K562 (cell line): Measurements from ENCODE around the gene CLDN1. TPM values are rescaled to one million over a fixed set of nuclear protein-coding genes. Genes with fewer than 3 reads are reported as not detected.

Experiments used
- ATAC-seq: fragments of 200-7000 bp; cut with Tn5 transposase; 3 replicates; pipeline ENCODE4 v1.9.1; 2020; ENCODE audit warnings: moderate library complexity
- BruUV-seq: library from RNA; stranded (reverse); fragments of 400-500 nt; replicated peaks from 2 replicates; lab custom pipeline; 2021; lab: Mats Ljungman, UMichigan
- CTCF ChIA-PET: fragments of 300-600 bp; formaldehyde crosslinking; extraction: SDS; loops from one replicate; lab custom pipeline; 2021; ENCODE audit warnings: low intra/inter-chr PET ratio; lab: Yijun Ruan, JAX
- POLR2A ChIA-PET: fragments of 300-600, 350-650 bp; sonication (Branson Sonifier 250); formaldehyde crosslinking; extraction: SDS; loops from one replicate; lab custom pipeline; 2021; ENCODE audit warnings: antibody characterized with exemption, inconsistent platforms; lab: Yijun Ruan, JAX
- DNase-seq, 4 experiments: peaks; one replicate each; pipeline versions ENCODE4 v3.0.0 to v3.0.0-alpha.2; 2011 to 2018; ENCODE audit warnings: low spot score in 3 of 4, mixed read lengths in 3 of 4; ENCODE audit errors: extremely low read depth in 1 of 4
- FAIRE-seq: peaks from 2 replicates; lab custom pipeline; 2011; peaks lifted over from hg19 to GRCh38; lab: Jason Lieb, UNC
- H2AFZ ChIP-seq: 2 replicates; pipeline ENCODE4 v1.6.0; 2011; ENCODE audit warnings: low read depth, low read length, control low read depth, inconsistent platforms
- H3K27ac ChIP-seq: fragments of 200-600 bp; 3 replicates; pipeline ENCODE4 v1.8.0; 2011; ENCODE audit warnings: low read depth, mild to moderate bottlenecking, control low read depth, inconsistent platforms, low read length, moderate library complexity, mixed read lengths; ENCODE audit errors: extremely low read depth
- H3K27me3 ChIP-seq, 2 experiments: fragments of 300-600 bp in 1 of 2; 2 replicates in 1 of 2; 3 replicates in 1 of 2; pipeline versions ENCODE4 v1.6.0 to v1.8.0; 2011; ENCODE audit warnings: inconsistent platforms in 2 of 2, low read length in 2 of 2, mild to moderate bottlenecking in 1 of 2, mixed read lengths in 1 of 2, moderate library complexity in 1 of 2; ENCODE audit not compliant: control insufficient read depth in 2 of 2, insufficient read depth in 2 of 2
- H3K36me3 ChIP-seq: fragments of 300-600 bp; 3 replicates; pipeline ENCODE4 v1.8.0; 2011; ENCODE audit warnings: mild to moderate bottlenecking, low read length, inconsistent platforms; ENCODE audit not compliant: control insufficient read depth, insufficient read depth
- H3K4me1 ChIP-seq, 2 experiments: fragments of 200-600 bp in 1 of 2; replicated peaks in 1 of 2; 2 replicates in 1 of 2; 3 replicates in 1 of 2; pipeline versions ENCODE4 v1.5.1 to v1.8.0; 2011; ENCODE audit warnings: inconsistent platforms in 2 of 2, low read length in 2 of 2, mild to moderate bottlenecking in 1 of 2, mixed read lengths in 1 of 2, moderate library complexity in 1 of 2; ENCODE audit not compliant: control insufficient read depth in 2 of 2, insufficient read depth in 2 of 2
- H3K4me2 ChIP-seq: 2 replicates; pipeline ENCODE4 v1.6.1; 2011; ENCODE audit warnings: low read length, control low read depth, inconsistent platforms, mixed read lengths; ENCODE audit not compliant: insufficient read depth
- H3K4me3 ChIP-seq: fragments of 200-600 bp; sonication (generic), shearing (Covaris generic); 2 replicates; pipeline ENCODE4 v1.5.1; 2016; ENCODE audit warnings: control low read depth, inconsistent platforms
- H3K79me2 ChIP-seq: fragments of 200-600 bp; 3 replicates; pipeline ENCODE4 v1.8.0; 2011; ENCODE audit warnings: low read length, inconsistent platforms; ENCODE audit not compliant: control insufficient read depth, insufficient read depth
- H3K9ac ChIP-seq, 2 experiments: 2 replicates each; pipeline versions ENCODE4 v1.6.0 to v1.6.1; 2011; ENCODE audit warnings: low read depth in 2 of 2, low read length in 2 of 2, control low read depth in 1 of 2, inconsistent platforms in 1 of 2, mild to moderate bottlenecking in 1 of 2, mixed read lengths in 1 of 2; ENCODE audit not compliant: insufficient read depth in 1 of 2
- H3K9me1 ChIP-seq: one replicate; pipeline ENCODE4 v1.6.0; 2011; ENCODE audit warnings: inconsistent platforms, mild to moderate bottlenecking, low read length, moderate library complexity; ENCODE audit not compliant: control insufficient read depth, insufficient read depth
- H3K9me3 ChIP-seq: replicated peaks from 2 replicates; pipeline ENCODE4 v1.5.1; 2011; ENCODE audit warnings: low read depth, low read length, inconsistent platforms; ENCODE audit not compliant: control insufficient read depth, insufficient read depth
- H4K20me1 ChIP-seq: replicated peaks from 2 replicates; pipeline ENCODE4 v1.6.1; 2011; ENCODE audit warnings: low read length, inconsistent platforms, mixed read lengths; ENCODE audit not compliant: control insufficient read depth, insufficient read depth
- CHD7 ChIP-seq: fragments of 200-600 bp; sonication (generic); IDR thresholded peaks from one replicate; pipeline ENCODE4 v1.6.1; 2012; ENCODE audit warnings: mild to moderate bottlenecking, low read depth, low read length, inconsistent platforms
- HDAC8 ChIP-seq: fragments of 450-650 bp; IDR thresholded peaks from 2 replicates; pipeline ENCODE4 v1.6.1; 2016; ENCODE audit warnings: mild to moderate bottlenecking, missing genetic modification characterization, moderate library complexity, missing compliant biosample characterization
- PTRF ChIP-seq: fragments of 450-650 bp; IDR thresholded peaks from 2 replicates; pipeline ENCODE4 v1.6.1; 2016; ENCODE audit warnings: mild to moderate bottlenecking, missing genetic modification characterization, missing compliant biosample characterization
- SMARCE1 ChIP-seq: fragments of 450-650 bp; IDR thresholded peaks from 2 replicates; pipeline ENCODE4 v1.7.1; 2016; ENCODE audit warnings: mild to moderate bottlenecking
- SRSF1 ChIP-seq: fragments of 200-400 bp; formaldehyde crosslinking; IDR thresholded peaks from 2 replicates; pipeline ENCODE4 v1.6.1; 2017; ENCODE audit warnings: mild to moderate bottlenecking, low read depth, low read length, moderate library complexity
- XRCC5 ChIP-seq: fragments of 200-400 bp; formaldehyde crosslinking; IDR thresholded peaks from 2 replicates; pipeline ENCODE4 v1.6.1; 2017; ENCODE audit warnings: low read depth, mild to moderate bottlenecking, low read length
- ZNF512 ChIP-seq: IDR thresholded peaks from 2 replicates; pipeline ENCODE4 v1.6.1; 2016; ENCODE audit warnings: missing genetic modification characterization, missing compliant biosample characterization
- WGBS: fragments of 100-300 bp; shearing (Covaris generic); methylation state at CpG from one replicate; pipeline ENCODE4 v1.1.6; 2016; ENCODE audit warnings: low coverage, mixed read lengths; ENCODE audit not compliant: insufficient coverage; ENCODE audit errors: missing lambda C conversion rate; 5-methylcytosine and 5-hydroxymethylcytosine counted together
- in situ Hi-C: fragments of 300-500 bp; cut with MboI; formaldehyde crosslinking; loops from 4 replicates; pipeline ENCODE4 v1.15.0; 2018; ENCODE audit warnings: inconsistent platforms, mixed read lengths
- intact Hi-C: fragments of 100-400 bp; cut with micrococcal nuclease; formaldehyde crosslinking; loops from 2 replicates; pipeline ENCODE4 v1.14.2; 2022
- polyA plus RNA-seq, 8 experiments: library from polyadenylated mRNA; depleted of rRNA in 4 of 8; stranded (reverse) in 5 of 8; unstranded in 3 of 8; fragments of >200 nt; fragmentation: Nextera tagmentation in 2 of 8; fragmentation: Illumina TruSeq in 1 of 8; extraction: Ambion mirVana in 2 of 8; extraction: Trizol in 1 of 8; gene quantifications; 2 replicates each; pipeline versions ENCODE4 v1.2.1 to v1.2.3, GENCODE V29; 2011 to 2014; ENCODE audit warnings: inconsistent platforms in 1 of 8, missing spikeins in 1 of 8
- total RNA-seq, 7 experiments: library from RNA; depleted of rRNA in 6 of 7; stranded (reverse); fragments of >200 nt in 6 of 7; fragmentation: Illumina TruSeq in 2 of 7; extraction: Trizol in 2 of 7; gene quantifications; 2 replicates each; pipeline versions ENCODE4 v1.2.1 to v1.2.3, GENCODE V29; 2011 to 2021; ENCODE audit warnings: low replicate concordance in 1 of 7
- TF ChIP-seq, protein P1 (sequence below): sonication (generic); formaldehyde crosslinking; IDR thresholded peaks from 2 replicates; pipeline ENCODE4 v1.8.1; 2023; ENCODE audit warnings: mild to moderate bottlenecking, missing genetic modification reagents

Gene CLDN1
- total and polyA plus RNA-seq, 9 of the 15 experiments (the other 6 are each of a cell fraction or from before 2014, with no cell fraction given), result 0.16 TPM; not detected in 8

- BruUV-seq, result no TSS peak
- in situ Hi-C loops (no loop called here), intact Hi-C loops (no loop called here)
- H3K27ac ChIP-seq, result no peak overlapping the region
- H3K4me1 ChIP-seq, result no peaks in the 10 kb centered on the region
- ATAC-seq (no peak), FAIRE-seq (no peak), DNase-seq (no peak)
- no peaks in the 10 kb centered on the region for H3K27me3 ChIP-seq
- CTCF ChIA-PET, result no interaction called here
- no peaks in the 10 kb centered on the region for H3K9me1 ChIP-seq
- H3K9me3 ChIP-seq, result 0 out of 2 replicates have a peak, but pooled peaks cover 1% of the 10 kb centered on the region
- 0% methylated on average over 1 of the region's 1 CpG for WGBS
- H2AFZ ChIP-seq, result no peak overlapping the region
- H4K20me1 ChIP-seq, result no peaks in the 10 kb centered on the region
- POLR2A ChIA-PET, result interaction anchor here (0.6 kb wide), 1 partner anchor 23 kb away, joined by 4 read pairs; no protein-coding TSS in a partner anchor
- H3K79me2 ChIP-seq, result no peaks in the 10 kb centered on the region
- no peak overlapping the region for H3K9ac ChIP-seq
- H3K4me2 ChIP-seq, result no peak overlapping the region
- no peaks in the 10 kb centered on the region for H3K36me3 ChIP-seq
- H3K4me3 ChIP-seq, result no peak overlapping the region
- TF ChIP-seq PTRF (no peak), ZNF512 (tag) (no peak), HDAC8 (tag) (no peak), CHD7 (no peak), XRCC5 (no peak), SRSF1 (no peak), SMARCE1 (no peak)
- TF ChIP-seq, protein P1, sequence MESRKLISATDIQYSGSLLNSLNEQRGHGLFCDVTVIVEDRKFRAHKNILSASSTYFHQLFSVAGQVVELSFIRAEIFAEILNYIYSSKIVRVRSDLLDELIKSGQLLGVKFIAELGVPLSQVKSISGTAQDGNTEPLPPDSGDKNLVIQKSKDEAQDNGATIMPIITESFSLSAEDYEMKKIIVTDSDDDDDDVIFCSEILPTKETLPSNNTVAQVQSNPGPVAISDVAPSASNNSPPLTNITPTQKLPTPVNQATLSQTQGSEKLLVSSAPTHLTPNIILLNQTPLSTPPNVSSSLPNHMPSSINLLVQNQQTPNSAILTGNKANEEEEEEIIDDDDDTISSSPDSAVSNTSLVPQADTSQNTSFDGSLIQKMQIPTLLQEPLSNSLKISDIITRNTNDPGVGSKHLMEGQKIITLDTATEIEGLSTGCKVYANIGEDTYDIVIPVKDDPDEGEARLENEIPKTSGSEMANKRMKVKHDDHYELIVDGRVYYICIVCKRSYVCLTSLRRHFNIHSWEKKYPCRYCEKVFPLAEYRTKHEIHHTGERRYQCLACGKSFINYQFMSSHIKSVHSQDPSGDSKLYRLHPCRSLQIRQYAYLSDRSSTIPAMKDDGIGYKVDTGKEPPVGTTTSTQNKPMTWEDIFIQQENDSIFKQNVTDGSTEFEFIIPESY (CRISPR knock-in tag), result no peak
Measured at GRCh38 chr3:190333961-190334360, 11.7 kb upstream of the CLDN1 start.
